NCI-H1436 treated with DMSO at 0.1 percent for 48 hours (cell line): ENCODE data around the gene NEU2.
"Not testable (repeated sequence)": the region's sequence is repeated elsewhere in the genome, so short reads cannot be mapped to it uniquely, and the experiment has no call there.

Experiments used
- DNase-seq: peaks from one replicate; lab custom pipeline; 2025; lab: John Stamatoyannopoulos, UW

NEU2 gene

GRCh38 chr2:233056961-233057605, 24.6 kb downstream of the NEU2 start:
- DNase-seq, result no peak

- DNase-seq, result no peak
These were observed 26.5 kb downstream of the NEU2 start for GRCh38 chr2:233058717-233059546.

GRCh38 chr2:233059547-233059796, 27.0 kb downstream of the NEU2 start:
- no peak for DNase-seq

- no peak for DNase-seq
These were observed 27.5 kb downstream of the NEU2 start, which contains the start of gene INPP5D for GRCh38 chr2:233059797-233060500. Gene INPP5D (plus strand): TSS chr2:233060342. CDS start chr2:233060479, 137 bp downstream.

GRCh38 chr2:233060501-233060979, 28.1 kb downstream of the NEU2 start:
- no peak for DNase-seq

GRCh38 chr2:233060980-233061590, 28.6 kb downstream of the NEU2 start:
- DNase-seq, result no peak

GRCh38 chr2:233061591-233062450, 29.3 kb downstream of the NEU2 start:
- no peak for DNase-seq

GRCh38 chr2:233062451-233062850, 30.0 kb downstream of the NEU2 start:
- no peak for DNase-seq

GRCh38 chr2:233062946-233063268, 30.4 kb downstream of the NEU2 start:
- DNase-seq, result no peak

GRCh38 chr2:233063269-233063975, 30.9 kb downstream of the NEU2 start:
- no peak for DNase-seq

- no peak for DNase-seq
These were observed 31.5 kb downstream of the NEU2 start for GRCh38 chr2:233063976-233064411.

GRCh38 chr2:233064530-233065199, 32.2 kb downstream of the NEU2 start:
- no peak for DNase-seq

GRCh38 chr2:233065200-233065589, 32.7 kb downstream of the NEU2 start:
- DNase-seq, result not testable (repeated sequence)

- no peak for DNase-seq
These were observed 33.5 kb downstream of the NEU2 start for GRCh38 chr2:233065954-233066470.

- no peak for DNase-seq
These were observed 36.4 kb downstream of the NEU2 start for GRCh38 chr2:233068762-233069418.

GRCh38 chr2:233072838-233073237, 40.4 kb downstream of the NEU2 start:
- DNase-seq, result no peak

GRCh38 chr2:233074106-233074505, 41.6 kb downstream of the NEU2 start:
- DNase-seq, result no peak

GRCh38 chr2:233075141-233075965, 42.9 kb downstream of the NEU2 start:
- DNase-seq, result no peak

GRCh38 chr2:233075966-233076339, 43.5 kb downstream of the NEU2 start:
- no peak for DNase-seq
